Natural killer cell (primary cell): Measurements from ENCODE around the gene TRIB2. TPM values are rescaled to one million over a fixed set of nuclear protein-coding genes. Genes with fewer than 3 reads are reported as not detected.
A peak's percentile ranks its signal among the peaks of the same experiment; 100 is the strongest.

ENCODE experiments used
- ATAC-seq, 3 donors: fragments of 150-1000 bp in 2 of 3; fragments of 200-7000 bp in 1 of 3; cut with Tn5 transposase; 1 replicate in 1 of 3; 2 replicates in 2 of 3; pipeline ENCODE4 v1.10.0; 2021; ENCODE audit warnings: mild to moderate bottlenecking in 2 of 3, moderate library complexity in 2 of 3
- DNase-seq, 2 donors: peaks; one replicate each; pipeline versions ENCODE4 v3.0.0 to v3.0.0-alpha.2; 2013 to 2021; ENCODE audit warnings: mixed read lengths in 1 of 2
- H3K27ac ChIP-seq: one replicate; pipeline ENCODE4 v1.5.1; 2013; ENCODE audit warnings: mild to moderate bottlenecking, low read length
- H3K27me3 ChIP-seq: one replicate; pipeline ENCODE4 v1.6.1; 2013; ENCODE audit warnings: low read length; ENCODE audit not compliant: control insufficient read depth, insufficient read depth
- H3K36me3 ChIP-seq: one replicate; pipeline ENCODE4 v1.6.1; 2013; ENCODE audit warnings: low read length; ENCODE audit not compliant: control insufficient read depth, insufficient read depth
- H3K4me1 ChIP-seq: one replicate; pipeline ENCODE4 v1.6.1; 2013; ENCODE audit warnings: low read length; ENCODE audit not compliant: control insufficient read depth, insufficient read depth
- H3K4me3 ChIP-seq: one replicate; pipeline ENCODE4 v1.5.1; 2013; ENCODE audit warnings: low read length
- H3K9me3 ChIP-seq: one replicate; pipeline ENCODE4 v1.6.1; 2013; ENCODE audit warnings: low read length; ENCODE audit not compliant: control insufficient read depth, insufficient read depth
- H3K27ac Mint-ChIP-seq, 2 donors: one replicate each; pipeline ENCODE4 v1.8.0; 2022; ENCODE audit warnings: mild to moderate bottlenecking in 2 of 2, mixed read lengths in 2 of 2, moderate library complexity in 1 of 2
- H3K27me3 Mint-ChIP-seq, 2 donors: one replicate each; pipeline ENCODE4 v1.8.0; 2022; ENCODE audit warnings: low read depth in 2 of 2, mixed read lengths in 2 of 2
- H3K36me3 Mint-ChIP-seq: one replicate; pipeline ENCODE4 v1.8.0; 2022; ENCODE audit warnings: mixed read lengths
- H3K4me1 Mint-ChIP-seq, 2 donors: one replicate each; pipeline ENCODE4 v1.8.0; 2022; ENCODE audit warnings: mixed read lengths in 2 of 2
- H3K4me3 Mint-ChIP-seq: one replicate; pipeline ENCODE4 v1.8.0; 2022; ENCODE audit warnings: mild to moderate bottlenecking, moderate library complexity, mixed read lengths
- H3K9me3 Mint-ChIP-seq, 2 donors: one replicate each; pipeline ENCODE4 v1.8.0; 2022; ENCODE audit warnings: mixed read lengths in 2 of 2
- WGBS: methylation state at CpG from one replicate; pipeline ENCODE4 v1.1.7; 2013; ENCODE audit warnings: missing lambda C conversion rate; ENCODE audit not compliant: insufficient coverage; 5-methylcytosine and 5-hydroxymethylcytosine counted together
- intact Hi-C: fragments of 100-400 bp; cut with micrococcal nuclease; formaldehyde crosslinking; loops from one replicate; pipeline ENCODE4 v1.14.2; 2022
- total RNA-seq, 4 donors: library from RNA; stranded (reverse); fragments of 120-200 nt in 1 of 4; gene quantifications; one replicate each; pipeline versions ENCODE4 v1.2.3 to v1.2.4, GENCODE V29; 2013 to 2022
- TF ChIP-seq, protein P1 (sequence below): fragments of 200-600 bp; IDR thresholded peaks from one replicate; pipeline ENCODE4 v1.8.0; 2022; ENCODE audit warnings: antibody characterized with exemption

Gene TRIB2
- total RNA-seq, 3 donors from 2014 or later (not counting 1 experiment from before 2014, with no cell fraction given), result 68.1 to 87.4 (median 84.5) TPM

GRCh38 chr2:12734914-12735654 lies 18.3 kb downstream of the TRIB2 start:
- TF ChIP-seq, protein P1, sequence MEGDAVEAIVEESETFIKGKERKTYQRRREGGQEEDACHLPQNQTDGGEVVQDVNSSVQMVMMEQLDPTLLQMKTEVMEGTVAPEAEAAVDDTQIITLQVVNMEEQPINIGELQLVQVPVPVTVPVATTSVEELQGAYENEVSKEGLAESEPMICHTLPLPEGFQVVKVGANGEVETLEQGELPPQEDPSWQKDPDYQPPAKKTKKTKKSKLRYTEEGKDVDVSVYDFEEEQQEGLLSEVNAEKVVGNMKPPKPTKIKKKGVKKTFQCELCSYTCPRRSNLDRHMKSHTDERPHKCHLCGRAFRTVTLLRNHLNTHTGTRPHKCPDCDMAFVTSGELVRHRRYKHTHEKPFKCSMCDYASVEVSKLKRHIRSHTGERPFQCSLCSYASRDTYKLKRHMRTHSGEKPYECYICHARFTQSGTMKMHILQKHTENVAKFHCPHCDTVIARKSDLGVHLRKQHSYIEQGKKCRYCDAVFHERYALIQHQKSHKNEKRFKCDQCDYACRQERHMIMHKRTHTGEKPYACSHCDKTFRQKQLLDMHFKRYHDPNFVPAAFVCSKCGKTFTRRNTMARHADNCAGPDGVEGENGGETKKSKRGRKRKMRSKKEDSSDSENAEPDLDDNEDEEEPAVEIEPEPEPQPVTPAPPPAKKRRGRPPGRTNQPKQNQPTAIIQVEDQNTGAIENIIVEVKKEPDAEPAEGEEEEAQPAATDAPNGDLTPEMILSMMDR, result no peak
- Histone ChIP-seq H3K36me3 (peaks cover 47% of the 10 kb centered on the region), H3K27ac (no peak overlapping the region), H3K4me1 (peaks cover 34% of the 10 kb centered on the region), H3K4me3 (no peak overlapping the region), H3K27me3 (no peaks in the 10 kb centered on the region), H3K9me3 (no peaks in the 10 kb centered on the region)
- H3K27me3 Mint-ChIP-seq, result no peaks in the 10 kb centered on the region
- intact Hi-C loops, result no loop called here
- no peak for DNase-seq
- H3K36me3 Mint-ChIP-seq, result peaks cover 9% of the 10 kb centered on the region
- no peak for ATAC-seq
- H3K27ac Mint-ChIP-seq, result peak overlapping the region; percentile 52 to 61
- WGBS, result 83% methylated on average over 12 of the region's 12 CpGs
- H3K4me3 Mint-ChIP-seq, result peak overlapping the region; percentile 38
- H3K4me1 Mint-ChIP-seq, result peaks cover 85 to 88% of the 10 kb centered on the region in 2 donors
- no peaks in the 10 kb centered on the region for H3K9me3 Mint-ChIP-seq

DNA sequence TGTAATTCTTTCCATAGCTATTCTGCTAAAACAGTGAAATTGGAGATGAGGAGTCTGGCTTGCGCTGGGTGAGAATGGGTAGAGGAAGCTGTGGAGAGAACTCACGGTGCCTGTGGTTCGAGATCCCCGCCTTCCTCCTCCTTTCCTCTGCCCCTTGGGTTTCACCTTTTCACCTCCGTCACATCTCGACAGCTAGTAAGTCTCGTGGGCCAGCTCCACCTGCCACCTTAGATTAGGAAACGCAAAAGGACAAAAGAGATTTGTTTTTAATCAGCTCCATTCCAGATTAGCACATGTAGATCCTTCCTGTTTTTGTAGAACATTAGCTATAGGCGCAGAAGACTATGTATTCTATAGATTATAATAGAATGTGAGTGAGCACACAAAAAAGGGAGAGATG lies 20.6 kb downstream of the TRIB2 start:
- H3K27me3 ChIP-seq, result no peaks in the 10 kb centered on the region
- H3K4me3 ChIP-seq, result no peak overlapping the region
- peaks cover 4% of the 10 kb centered on the region for H3K36me3 Mint-ChIP-seq
- H3K27me3 Mint-ChIP-seq, result no peaks in the 10 kb centered on the region
- ATAC-seq (peak in 2 of 3 donors; percentile 43 to 66), DNase-seq (no peak)
- peak overlapping the region; percentile 52 to 69 for H3K27ac Mint-ChIP-seq
- intact Hi-C loops, result no loop called here
- H3K4me1 Mint-ChIP-seq, result peaks cover 75 to 76% of the 10 kb centered on the region in 2 donors
- WGBS, result 39% methylated on average over 8 of the region's 9 CpGs
- peak overlapping the region; percentile 10 for H3K4me3 Mint-ChIP-seq
- peaks cover 55% of the 10 kb centered on the region for H3K36me3 ChIP-seq
- H3K27ac ChIP-seq, result no peak overlapping the region
- no peaks in the 10 kb centered on the region for H3K9me3 Mint-ChIP-seq
- H3K4me1 ChIP-seq, result peaks cover 22% of the 10 kb centered on the region
- H3K9me3 ChIP-seq, result no peaks in the 10 kb centered on the region
- TF ChIP-seq, protein P1, result no peak

DNA sequence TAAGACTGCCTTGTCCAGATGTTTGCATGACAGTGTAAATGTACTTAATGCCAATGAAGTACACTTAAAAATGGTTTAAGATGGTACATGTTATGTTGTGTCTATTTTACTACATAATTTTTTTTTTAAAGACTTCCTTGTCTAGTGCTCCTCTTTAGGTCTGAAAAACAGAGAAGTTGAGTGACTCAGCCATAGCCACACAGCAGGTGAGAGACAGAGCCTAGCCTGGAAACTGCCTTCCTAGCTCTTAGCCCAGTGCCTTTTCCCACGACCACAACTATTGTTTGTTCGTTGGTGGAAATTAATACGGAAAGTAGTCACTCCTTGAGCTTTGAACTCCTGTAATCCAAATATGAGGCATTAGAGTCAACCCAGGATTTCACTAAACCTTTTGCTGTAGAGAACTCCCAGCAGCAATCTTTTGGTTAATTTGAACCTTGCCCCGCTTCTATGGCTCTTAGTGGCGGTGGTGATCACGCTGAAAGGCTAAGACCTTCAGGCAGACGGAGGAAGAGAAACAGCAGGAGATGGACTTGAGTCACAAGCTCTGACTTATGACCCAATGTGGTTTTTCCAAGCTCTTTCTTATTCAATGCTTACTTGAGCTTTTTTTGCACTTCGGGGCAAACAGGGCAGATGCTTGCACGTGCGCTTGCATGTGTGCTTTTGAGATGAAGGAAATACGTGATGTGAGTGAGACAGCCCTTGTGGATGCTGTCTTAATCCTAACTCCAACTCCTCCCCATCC lies 21.2 kb downstream of the TRIB2 start:
- Mint-ChIP-seq H3K9me3 (no peaks in the 10 kb centered on the region), H3K4me1 (peaks cover 76 to 78% of the 10 kb centered on the region in 2 donors), H3K36me3 (peaks cover 10% of the 10 kb centered on the region), H3K27ac (peak overlapping the region; percentile 52 to 69), H3K27me3 (no peaks in the 10 kb centered on the region), H3K4me3 (no peak overlapping the region)
- Histone ChIP-seq H3K27me3 (no peaks in the 10 kb centered on the region), H3K4me3 (no peak overlapping the region), H3K36me3 (peaks cover 54% of the 10 kb centered on the region), H3K9me3 (no peaks in the 10 kb centered on the region), H3K27ac (no peak overlapping the region), H3K4me1 (peaks cover 18% of the 10 kb centered on the region)
- DNase-seq (no peak), ATAC-seq (no peak)
- 76% methylated on average over 8 of the region's 11 CpGs for WGBS
- intact Hi-C loops, result no loop called here
- TF ChIP-seq, protein P1, result no peak
